Stimulated activated naive CD8-positive, alpha-beta T cell treated with anti-CD3 and anti-CD28 coated beads, Interleukin-15, amount 100 ng/mL, for 72 hours (primary cell): Measurements from ENCODE around the gene CARD10.
"Not testable (repeated sequence)": the region's sequence is repeated elsewhere in the genome, so short reads cannot be mapped to it uniquely, and the experiment has no call there.

Source experiments
- ATAC-seq: fragments of 150-1000 bp; cut with Tn5 transposase; 2 replicates; pipeline ENCODE4 v1.10.0; 2021; ENCODE audit warnings: mild to moderate bottlenecking, moderate library complexity
- DNase-seq, 2 donors: peaks; one replicate each; pipeline ENCODE4 v3.0.0; 2021 to 2022
- H3K27ac Mint-ChIP-seq, 2 donors: one replicate each; pipeline ENCODE4 v1.8.0; 2022; ENCODE audit warnings: mild to moderate bottlenecking in 2 of 2, mixed read lengths in 2 of 2, moderate library complexity in 2 of 2
- H3K27me3 Mint-ChIP-seq: one replicate; pipeline ENCODE4 v1.8.0; 2022; ENCODE audit warnings: mixed read lengths
- H3K4me1 Mint-ChIP-seq: one replicate; pipeline ENCODE4 v1.8.0; 2022; ENCODE audit warnings: mild to moderate bottlenecking, mixed read lengths
- H3K4me3 Mint-ChIP-seq, 2 donors: one replicate each; pipeline ENCODE4 v1.8.0; 2022; ENCODE audit warnings: mild to moderate bottlenecking in 2 of 2, mixed read lengths in 2 of 2, moderate library complexity in 1 of 2
- H3K9me3 Mint-ChIP-seq, 2 donors: one replicate each; pipeline ENCODE4 v1.8.0; 2022; ENCODE audit warnings: mixed read lengths in 2 of 2

The CARD10 gene

GRCh38 chr22:37544955-37545702 is 25.9 kb upstream of the CARD10 start:
- peak overlapping the region in 1 of 2 donors; percentile 10 for H3K4me3 Mint-ChIP-seq
- peaks cover 61% of the 10 kb centered on the region for H3K27me3 Mint-ChIP-seq
- H3K9me3 Mint-ChIP-seq, result no peaks in the 10 kb centered on the region
- DNase-seq (peak; percentile 40 to 67), ATAC-seq (peak; percentile 61)
- peaks cover 51% of the 10 kb centered on the region for H3K4me1 Mint-ChIP-seq
- peak overlapping the region; percentile 76 to 90 for H3K27ac Mint-ChIP-seq

DNA sequence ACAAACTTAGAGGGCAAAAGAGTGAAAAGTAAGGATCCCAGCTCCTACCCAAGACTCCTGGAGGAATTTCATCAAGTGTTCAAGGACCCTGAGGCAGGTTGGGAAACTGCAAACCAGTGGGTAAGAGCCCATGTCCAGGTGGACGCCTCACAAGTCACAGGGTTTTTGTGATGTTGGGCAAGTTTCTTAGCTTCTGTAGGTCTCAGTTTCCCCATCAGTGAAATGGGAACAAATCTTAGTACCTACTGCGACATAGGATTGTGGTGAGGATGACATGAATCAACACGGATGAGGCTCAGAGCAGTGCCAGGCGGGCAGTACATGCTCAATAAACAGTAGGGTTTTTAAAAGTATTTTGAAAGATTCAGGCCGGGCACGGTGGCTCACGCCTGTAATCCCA is 23.7 kb upstream of the CARD10 start:
- DNase-seq, result no peak
- Mint-ChIP-seq H3K9me3 (no peaks in the 10 kb centered on the region), H3K27me3 (peaks cover 73% of the 10 kb centered on the region), H3K27ac (peak overlapping the region in 1 of 2 donors; percentile 15), H3K4me1 (peaks cover 65% of the 10 kb centered on the region), H3K4me3 (no peak overlapping the region)
- ATAC-seq, result no peak

DNA sequence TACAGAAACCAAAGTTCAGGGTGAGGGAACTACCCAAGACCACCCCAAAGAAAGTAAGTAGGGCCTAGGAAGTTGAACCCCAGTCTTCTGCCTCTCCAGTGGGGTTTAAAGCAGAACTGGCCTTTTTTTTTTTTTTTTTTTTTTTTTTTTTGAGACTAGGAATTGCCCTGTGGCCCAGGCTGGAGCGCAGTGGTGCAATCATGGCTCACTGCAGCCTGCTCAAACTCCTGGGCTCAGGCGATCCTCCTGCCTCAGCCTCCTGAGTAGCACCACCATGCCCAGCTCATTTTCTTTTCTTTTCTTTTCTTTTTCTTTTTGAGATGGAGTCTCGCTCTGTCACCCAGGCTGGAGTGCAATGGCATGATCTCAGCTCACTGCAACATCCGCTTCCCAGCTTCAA is 23.2 kb upstream of the CARD10 start:
- ATAC-seq, DNase-seq, H3K9me3 Mint-ChIP-seq, H3K27ac Mint-ChIP-seq, H3K4me3 Mint-ChIP-seq: not testable (repeated sequence)
- Mint-ChIP-seq H3K4me1 (peaks cover 65% of the 10 kb centered on the region), H3K27me3 (peaks cover 73% of the 10 kb centered on the region)

DNA sequence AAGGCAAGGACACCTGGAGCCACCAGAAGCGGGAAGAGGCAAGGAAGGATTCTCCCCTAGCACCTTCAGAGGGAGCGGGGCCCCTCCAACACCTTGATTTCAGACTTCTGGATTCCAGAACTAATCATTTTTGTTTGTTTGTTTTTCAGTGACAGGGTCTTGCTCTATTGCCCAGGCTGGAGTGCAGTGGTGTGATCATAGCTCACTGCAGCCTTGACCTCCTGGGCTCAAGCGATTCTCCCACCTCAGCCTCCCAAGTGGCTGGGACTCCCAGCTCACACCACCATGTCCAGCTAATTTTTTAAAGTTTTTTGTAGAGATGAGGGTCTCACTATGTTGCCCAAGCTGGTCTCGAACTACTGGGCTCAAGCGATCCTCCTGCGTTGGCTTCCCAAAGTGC is 20.6 kb upstream of the CARD10 start:
- not testable (repeated sequence) for DNase-seq, H3K9me3 Mint-ChIP-seq, H3K27ac Mint-ChIP-seq, ATAC-seq, H3K4me3 Mint-ChIP-seq
- peaks cover 60% of the 10 kb centered on the region for H3K27me3 Mint-ChIP-seq
- peaks cover 46% of the 10 kb centered on the region for H3K4me1 Mint-ChIP-seq

DNA sequence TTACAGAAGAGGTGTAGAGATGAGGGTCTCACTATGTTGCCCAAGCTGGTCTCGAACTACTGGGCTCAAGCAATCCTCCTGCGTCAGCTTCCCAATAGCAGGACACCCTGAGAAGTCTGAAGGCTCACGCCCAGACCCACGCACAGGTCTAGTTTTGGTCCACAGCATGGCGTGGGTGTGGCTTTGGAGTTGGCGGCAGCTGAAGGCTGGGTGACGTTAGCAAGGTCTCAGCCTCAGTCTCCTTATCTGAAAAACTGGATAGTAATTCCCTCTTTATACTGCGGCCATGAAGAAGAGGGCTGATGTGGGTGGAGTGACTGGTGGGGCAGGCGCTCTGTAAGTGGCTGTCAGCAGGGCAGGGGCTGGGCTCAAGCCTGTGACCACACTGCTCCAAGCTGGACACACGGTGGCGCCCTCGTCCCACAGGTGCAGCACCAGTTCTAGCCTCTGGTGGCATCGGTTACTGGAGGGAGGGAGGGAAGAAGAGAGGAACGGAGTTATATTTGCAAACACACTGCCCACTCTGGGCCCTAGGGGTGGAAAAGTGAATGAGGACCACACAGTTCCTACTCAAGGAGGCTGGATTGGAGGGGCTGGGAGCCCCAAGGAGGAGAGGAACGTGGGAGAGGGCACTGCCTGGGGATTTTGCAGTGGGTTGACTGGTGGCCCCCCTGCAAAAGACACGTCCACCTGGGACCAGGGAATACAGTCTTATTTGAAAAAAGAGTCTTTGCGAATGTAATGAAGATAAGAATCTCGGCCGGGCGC is 19.6 kb upstream of the CARD10 start:
- DNase-seq (peak; percentile 87 to 94), ATAC-seq (peak; percentile 97)
- Mint-ChIP-seq H3K9me3 (no peaks in the 10 kb centered on the region), H3K4me3 (peak overlapping the region; percentile 77 to 78), H3K27me3 (peaks cover 58% of the 10 kb centered on the region), H3K4me1 (peaks cover 50% of the 10 kb centered on the region), H3K27ac (peak overlapping the region; percentile 79 to 91)

- Mint-ChIP-seq H3K4me3 (no peak overlapping the region), H3K9me3 (no peaks in the 10 kb centered on the region)
- ATAC-seq, result no peak
These were observed 15.9 kb upstream of the CARD10 start for GRCh38 chr22:37535159-37535558.

GRCh38 chr22:37534445-37534844 is 15.2 kb upstream of the CARD10 start:
- DNase-seq, result no peak
- Mint-ChIP-seq H3K4me1 (peaks cover 38% of the 10 kb centered on the region), H3K9me3 (no peaks in the 10 kb centered on the region), H3K27me3 (peaks cover 33% of the 10 kb centered on the region), H3K27ac (no peak overlapping the region), H3K4me3 (no peak overlapping the region)
- no peak for ATAC-seq

More at GRCh38 chr22:37535159-37535558, 15.9 kb upstream of the CARD10 start:
- Mint-ChIP-seq H3K27ac (no peak overlapping the region), H3K4me1 (peaks cover 31% of the 10 kb centered on the region), H3K27me3 (peaks cover 40% of the 10 kb centered on the region)
- DNase-seq, result no peak

- Mint-ChIP-seq H3K4me1 (peaks cover 35% of the 10 kb centered on the region), H3K4me3 (no peak overlapping the region), H3K27ac (peak overlapping the region in 1 of 2 donors; percentile 28), H3K27me3 (peaks cover 29% of the 10 kb centered on the region), H3K9me3 (no peaks in the 10 kb centered on the region)
- no peak for DNase-seq
- ATAC-seq, result peak; percentile 47
These were observed 14.8 kb upstream of the CARD10 start for GRCh38 chr22:37533995-37534394.

DNA sequence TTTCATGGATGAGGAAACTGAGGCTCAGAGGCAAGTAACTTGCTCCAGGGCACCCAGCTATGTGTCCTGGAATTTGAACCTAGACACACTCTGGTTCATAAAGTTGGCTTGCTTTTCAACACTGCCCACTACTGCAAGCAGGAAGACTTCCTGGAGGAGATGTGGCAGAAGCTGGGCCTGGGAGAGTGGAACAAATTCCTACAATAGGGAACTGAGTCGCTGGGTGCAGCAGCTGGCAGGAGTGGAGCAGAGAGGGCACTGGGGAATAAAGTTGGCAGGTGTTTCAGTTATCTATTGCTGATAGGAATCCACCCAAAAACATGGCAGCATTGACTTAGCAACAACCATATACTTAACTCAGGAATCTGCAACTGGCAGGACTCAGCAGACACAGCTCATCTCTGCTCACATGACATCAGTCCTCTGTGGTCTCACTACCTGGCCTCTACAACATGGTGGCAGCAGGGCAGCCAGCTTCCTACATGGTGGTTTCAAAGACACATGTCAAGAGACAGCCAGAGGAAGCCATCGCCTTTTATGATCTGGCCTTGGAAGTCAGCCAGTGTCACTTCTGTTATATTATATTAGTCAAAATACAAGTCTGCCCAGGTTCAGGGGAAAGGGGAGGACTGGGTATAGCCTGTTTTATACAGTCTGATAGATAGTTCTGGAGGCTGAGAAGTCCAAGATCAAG is 10.6 kb upstream of the CARD10 start:
- Mint-ChIP-seq H3K27ac (no peak overlapping the region), H3K4me1 (peaks cover 31% of the 10 kb centered on the region), H3K9me3 (no peaks in the 10 kb centered on the region), H3K27me3 (peaks cover 24% of the 10 kb centered on the region), H3K4me3 (no peak overlapping the region)
- ATAC-seq (peak; percentile 74), DNase-seq (peak in 1 of 2 donors; percentile 22)

DNA sequence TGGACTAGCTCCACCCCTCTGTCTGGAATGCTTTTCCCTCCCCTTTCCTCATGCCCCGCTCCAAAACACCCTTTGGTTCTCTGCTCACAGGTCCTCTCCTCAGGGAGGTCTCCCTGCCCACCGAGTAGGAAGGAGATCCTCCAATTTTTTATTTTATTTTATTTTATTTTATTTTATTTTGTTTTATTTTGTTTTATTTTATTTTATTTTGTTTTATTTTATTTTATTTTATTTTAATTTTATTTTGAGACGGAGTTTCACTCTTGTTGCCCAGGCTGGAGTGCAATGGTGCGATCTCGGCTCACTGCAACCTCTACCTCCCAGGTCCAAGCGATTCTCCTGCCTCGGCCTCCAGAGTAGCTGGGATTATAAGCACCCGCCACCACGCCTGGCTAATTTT is 8.7 kb upstream of the CARD10 start:
- H3K4me3 Mint-ChIP-seq, DNase-seq, ATAC-seq, H3K27ac Mint-ChIP-seq, H3K9me3 Mint-ChIP-seq: not testable (repeated sequence)
- Mint-ChIP-seq H3K4me1 (peaks cover 15% of the 10 kb centered on the region), H3K27me3 (peaks cover 24% of the 10 kb centered on the region)

GRCh38 chr22:37527081-37527752 is 8.0 kb upstream of the CARD10 start:
- H3K9me3 Mint-ChIP-seq, H3K27ac Mint-ChIP-seq, DNase-seq, ATAC-seq, H3K4me3 Mint-ChIP-seq: not testable (repeated sequence)
- Mint-ChIP-seq H3K27me3 (peaks cover 26% of the 10 kb centered on the region), H3K4me1 (peaks cover 15% of the 10 kb centered on the region)

GRCh38 chr22:37526376-37526775 is 7.2 kb upstream of the CARD10 start:
- no peak overlapping the region for H3K4me3 Mint-ChIP-seq
- peaks cover 15% of the 10 kb centered on the region for H3K4me1 Mint-ChIP-seq
- no peaks in the 10 kb centered on the region for H3K9me3 Mint-ChIP-seq
- peak overlapping the region in 1 of 2 donors; percentile 24 for H3K27ac Mint-ChIP-seq
- ATAC-seq (no peak), DNase-seq (no peak)
- peaks cover 30% of the 10 kb centered on the region for H3K27me3 Mint-ChIP-seq

DNA sequence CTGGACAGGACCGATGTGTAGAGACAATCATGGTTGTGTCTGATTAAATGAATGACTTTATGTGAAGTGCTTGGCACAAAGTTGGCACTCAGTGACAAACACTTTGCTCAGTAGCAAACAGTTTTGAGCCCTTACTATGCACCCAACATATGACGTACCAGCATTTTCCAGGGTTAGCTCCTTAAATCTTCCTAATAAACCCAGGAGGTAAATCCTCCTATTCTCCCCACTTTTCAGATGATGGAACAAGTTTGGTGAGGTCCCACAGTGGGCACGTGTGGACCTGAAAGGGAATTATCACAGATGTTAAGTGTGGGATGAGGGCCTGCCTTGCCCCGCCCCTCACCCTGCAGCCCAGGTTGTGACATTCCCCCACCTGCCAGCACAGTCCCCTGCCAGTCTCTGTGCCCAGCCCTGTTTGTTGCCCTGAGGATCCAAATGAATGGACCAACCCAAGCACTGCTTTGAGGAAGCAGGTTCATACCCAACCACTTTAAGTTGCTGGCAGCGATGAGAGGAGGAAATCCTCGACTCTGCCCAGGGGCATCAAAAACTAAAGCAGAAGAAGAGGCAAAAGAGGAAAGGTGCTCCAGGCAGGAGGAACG is 6.6 kb upstream of the CARD10 start:
- no peak overlapping the region for H3K4me3 Mint-ChIP-seq
- ATAC-seq (no peak), DNase-seq (no peak)
- no peaks in the 10 kb centered on the region for H3K9me3 Mint-ChIP-seq
- no peak overlapping the region for H3K27ac Mint-ChIP-seq
- peaks cover 15% of the 10 kb centered on the region for H3K4me1 Mint-ChIP-seq
- peaks cover 30% of the 10 kb centered on the region for H3K27me3 Mint-ChIP-seq

DNA sequence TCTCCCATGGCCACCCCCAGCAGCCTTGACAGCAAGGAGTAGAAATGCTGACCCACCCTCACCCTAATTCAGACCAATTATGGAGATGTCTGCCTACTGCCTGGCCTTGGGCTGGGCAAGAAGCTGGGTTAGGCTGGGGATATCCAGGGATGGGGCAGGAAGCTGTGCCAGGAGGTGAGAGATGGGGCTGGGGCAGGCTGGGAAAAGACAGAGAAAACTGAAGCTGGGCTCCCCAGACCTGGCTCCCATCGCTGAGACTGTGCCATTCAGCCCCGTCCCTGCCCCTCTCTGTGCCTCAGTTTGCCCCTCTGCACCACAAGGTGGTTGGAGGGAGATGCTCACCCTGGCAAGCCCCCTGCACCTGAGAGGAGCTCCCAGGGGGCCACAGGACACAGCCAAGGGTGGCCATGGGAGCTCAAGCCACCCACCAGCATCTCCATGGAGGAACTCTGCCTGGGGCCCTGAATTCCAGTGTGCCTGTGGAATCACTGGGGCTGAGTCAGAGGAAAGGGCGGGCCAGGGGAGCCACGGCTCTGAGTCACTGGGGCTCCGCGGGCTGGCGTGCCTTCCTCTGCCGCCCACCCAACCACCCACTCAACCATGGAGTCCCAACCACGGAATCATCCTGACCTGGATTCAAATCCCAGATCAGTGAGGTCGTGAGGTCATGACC is 6.0 kb upstream of the CARD10 start:
- H3K27me3 Mint-ChIP-seq, result peaks cover 35% of the 10 kb centered on the region
- no peak overlapping the region for H3K4me3 Mint-ChIP-seq
- H3K27ac Mint-ChIP-seq, result no peak overlapping the region
- DNase-seq (no peak), ATAC-seq (no peak)
- H3K4me1 Mint-ChIP-seq, result peaks cover 14% of the 10 kb centered on the region
- no peaks in the 10 kb centered on the region for H3K9me3 Mint-ChIP-seq
